ENCODE results near the gene DNAH5. TPM values are rescaled to one million over a fixed set of nuclear protein-coding genes. Genes with fewer than 3 reads are reported as not detected.

Gene DNAH5
- total RNA-seq, 1 donor from 2014 or later = 1.7 TPM

DNA sequence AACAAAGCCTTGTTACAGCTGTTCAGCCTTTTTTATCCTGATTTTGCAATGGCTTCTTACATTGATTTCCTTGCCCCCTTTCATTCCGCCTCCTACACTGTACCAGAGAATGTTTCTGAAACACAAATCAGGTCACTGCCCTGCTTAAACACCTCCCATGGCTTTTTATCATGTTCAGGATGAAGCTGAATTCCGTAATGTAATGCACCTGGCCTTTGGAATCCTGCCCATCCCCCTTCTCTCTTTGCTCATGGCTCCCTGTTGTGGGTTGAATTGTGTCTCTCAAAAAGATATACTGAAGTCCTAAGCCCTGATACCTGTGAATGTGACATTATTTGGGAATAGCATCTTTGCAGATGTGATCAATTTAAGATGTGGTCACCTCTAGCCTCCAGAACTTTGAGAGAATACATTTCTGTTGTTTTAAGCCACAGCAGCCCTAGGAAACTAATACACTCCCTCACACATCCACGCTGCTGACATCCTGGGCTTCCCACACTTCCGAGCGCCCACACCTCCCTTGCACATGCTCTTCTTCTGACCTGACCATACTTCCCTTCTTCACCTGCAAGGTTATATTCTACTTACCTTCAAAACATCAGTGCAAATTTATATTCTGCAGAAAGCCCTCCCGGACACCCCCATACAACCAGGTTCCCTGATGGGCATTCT lies 101.2 kb downstream of the DNAH5 start:
- H3K4me3 ChIP-seq (ENCODE audit: low read depth, low read length) = no peak overlapping the region
- TF ChIP-seq CTCF (conservative IDR thresholded peaks at IDR 0.05; ENCODE audit: low read depth, low read length) = no peak
- DNase-seq (ENCODE audit: low read depth) = no peak

GRCh38 chr5:13833440-13833839 lies 111.0 kb downstream of the DNAH5 start:
- H3K4me3 ChIP-seq (ENCODE audit: low read depth, low read length) = no peak overlapping the region
- no peak for DNase-seq (ENCODE audit: low read depth)
- no peak for TF ChIP-seq CTCF (conservative IDR thresholded peaks at IDR 0.05; ENCODE audit: low read depth, low read length)

GRCh38 chr5:13831351-13831750 lies 113.1 kb downstream of the DNAH5 start:
- TF ChIP-seq CTCF (conservative IDR thresholded peaks at IDR 0.05; ENCODE audit: low read depth, low read length) = peak; percentile 52
- peak; percentile 20 for DNase-seq (ENCODE audit: low read depth)
- no peak overlapping the region for H3K4me3 ChIP-seq (ENCODE audit: low read depth, low read length)

- no peak for DNase-seq (ENCODE audit: low read depth)
- TF ChIP-seq CTCF (conservative IDR thresholded peaks at IDR 0.05; ENCODE audit: low read depth, low read length) = no peak
- H3K4me3 ChIP-seq (ENCODE audit: low read depth, low read length) = no peak overlapping the region
Measured at GRCh38 chr5:13830536-13830935, 114.0 kb downstream of the DNAH5 start.

GRCh38 chr5:13821366-13821765 lies 123.1 kb downstream of the DNAH5 start:
- no peak for DNase-seq (ENCODE audit: low read depth)
- H3K4me3 ChIP-seq (ENCODE audit: low read depth, low read length) = no peak overlapping the region
- no peak for TF ChIP-seq CTCF (conservative IDR thresholded peaks at IDR 0.05; ENCODE audit: low read depth, low read length)

DNA sequence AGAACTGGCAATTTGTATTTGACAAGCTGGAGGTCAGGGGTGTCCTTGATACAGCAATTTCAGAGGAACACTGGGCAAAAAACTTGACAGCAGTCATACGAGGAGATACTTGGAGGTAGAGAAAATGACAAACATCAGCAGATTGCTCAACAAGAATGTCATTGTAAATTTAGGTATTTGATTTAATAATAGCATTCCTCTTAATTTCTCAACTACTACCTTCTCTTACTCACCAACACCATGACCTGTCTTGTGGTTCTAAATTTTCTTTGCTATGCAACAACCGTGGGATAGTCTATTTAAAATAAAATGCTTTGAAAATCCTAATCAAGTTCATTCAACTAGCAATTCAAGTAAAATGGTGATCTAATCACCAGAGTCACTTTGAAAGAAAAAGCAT lies 128.4 kb downstream of the DNAH5 start:
- H3K4me3 ChIP-seq (ENCODE audit: low read depth, low read length) = no peak overlapping the region
- peak; percentile 10 for DNase-seq (ENCODE audit: low read depth)
- no peak for TF ChIP-seq CTCF (conservative IDR thresholded peaks at IDR 0.05; ENCODE audit: low read depth, low read length)

GRCh38 chr5:13814301-13814700 lies 130.2 kb downstream of the DNAH5 start:
- DNase-seq (ENCODE audit: low read depth) = no peak
- TF ChIP-seq CTCF (conservative IDR thresholded peaks at IDR 0.05; ENCODE audit: low read depth, low read length) = peak; percentile 33
- H3K4me3 ChIP-seq (ENCODE audit: low read depth, low read length) = no peak overlapping the region
